ENCODE measurements around the gene SLC37A2.

DNA sequence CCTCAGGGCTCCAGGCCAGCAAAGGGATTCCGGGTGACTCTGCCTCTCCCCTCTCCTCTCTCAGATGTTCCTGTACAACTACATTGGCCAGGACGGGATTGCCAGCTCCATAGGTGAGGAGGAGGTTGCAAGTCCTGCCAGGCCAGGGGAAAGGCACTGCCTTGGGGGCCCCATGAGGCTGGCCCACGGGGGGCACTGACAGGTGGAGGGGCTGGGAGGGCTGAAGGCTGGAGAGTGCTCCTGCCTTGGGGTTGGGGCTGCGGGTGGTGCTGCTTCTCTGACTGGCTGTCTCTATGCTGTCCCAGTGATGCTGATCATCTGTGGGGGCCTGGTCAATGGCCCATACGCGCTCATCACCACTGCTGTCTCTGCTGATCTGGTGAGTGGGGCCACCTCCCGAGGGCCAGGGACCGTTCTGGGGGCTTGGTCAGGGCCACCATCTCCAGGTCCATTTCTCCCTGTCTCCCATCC is 21.7 kb downstream of the SLC37A2 start:
- TF ChIP-seq SIN3A (IDR thresholded peaks at IDR 0.05; ENCODE audit: borderline replicate concordance, low read depth, low read length) (no peak), ATF1 (CRISPR knock-in tag; IDR thresholded peaks at IDR 0.05) (no peak), POLR2A (IDR thresholded peaks at IDR 0.05; ENCODE audit: insufficient read depth in 1 of 2, low read depth in 2 of 2, low read length in 2 of 2) (no peak), ARNTL (CRISPR knock-in tag; IDR thresholded peaks at IDR 0.05) (no peak), RARG (CRISPR knock-in tag; IDR thresholded peaks at IDR 0.05; ENCODE audit: low read depth) (no peak), CBX2 (IDR thresholded peaks at IDR 0.05; ENCODE audit: low read depth, low read length) (no peak), CBX2 (CRISPR knock-in tag; IDR thresholded peaks at IDR 0.05; ENCODE audit: low read depth) (no peak), HNRNPLL (IDR thresholded peaks at IDR 0.05; ENCODE audit: low read depth, low read length, poor library complexity, severe bottlenecking) (no peak), NR3C1 (CRISPR knock-in tag; IDR thresholded peaks at IDR 0.05) (no peak), PCBP2 (optimal IDR thresholded peaks at IDR 0.05; ENCODE audit: low read depth, low read length, poor library complexity, severe bottlenecking) (no peak), NFIC (IDR thresholded peaks at IDR 0.05; ENCODE audit: low read length) (no peak)
- TF ChIP-seq, protein P1, sequence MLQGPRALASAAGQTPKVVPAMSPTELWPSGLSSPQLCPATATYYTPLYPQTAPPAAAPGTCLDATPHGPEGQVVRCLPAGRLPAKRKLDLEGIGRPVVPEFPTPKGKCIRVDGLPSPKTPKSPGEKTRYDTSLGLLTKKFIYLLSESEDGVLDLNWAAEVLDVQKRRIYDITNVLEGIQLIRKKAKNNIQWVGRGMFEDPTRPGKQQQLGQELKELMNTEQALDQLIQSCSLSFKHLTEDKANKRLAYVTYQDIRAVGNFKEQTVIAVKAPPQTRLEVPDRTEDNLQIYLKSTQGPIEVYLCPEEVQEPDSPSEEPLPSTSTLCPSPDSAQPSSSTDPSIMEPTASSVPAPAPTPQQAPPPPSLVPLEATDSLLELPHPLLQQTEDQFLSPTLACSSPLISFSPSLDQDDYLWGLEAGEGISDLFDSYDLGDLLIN (CRISPR knock-in tag; IDR thresholded peaks at IDR 0.05; ENCODE audit: borderline replicate concordance), result no peak
